Neuronal stem cell (in vitro differentiated cells): ENCODE results near the gene PDGFD.

Experiments
- DNase-seq: peaks from one replicate; pipeline ENCODE4 v3.0.0-alpha.2; 2013; ENCODE audit warnings: low spot score
- H2AFZ ChIP-seq: one replicate; pipeline ENCODE4 v1.6.1; 2013; ENCODE audit warnings: mild to moderate bottlenecking, low read length, inconsistent platforms
- H2AK5ac ChIP-seq: 2 replicates; pipeline ENCODE4 v1.6.1; 2013; ENCODE audit warnings: low read depth, mild to moderate bottlenecking, inconsistent platforms, low read length, moderate library complexity, mixed read lengths
- H2BK120ac ChIP-seq: 2 replicates; pipeline ENCODE4 v1.6.1; 2013; ENCODE audit warnings: low read depth, mild to moderate bottlenecking, inconsistent platforms, low read length, moderate library complexity, mixed read lengths
- H2BK12ac ChIP-seq: one replicate; pipeline ENCODE4 v1.6.1; 2013; ENCODE audit warnings: low read length, inconsistent platforms
- H2BK15ac ChIP-seq: 2 replicates; pipeline ENCODE4 v1.6.1; 2013; ENCODE audit warnings: mild to moderate bottlenecking, low read length, inconsistent platforms, mixed read lengths
- H2BK5ac ChIP-seq: one replicate; pipeline ENCODE4 v1.6.1; 2013; ENCODE audit warnings: inconsistent platforms, mild to moderate bottlenecking, low read length, moderate library complexity
- H3K14ac ChIP-seq: one replicate; pipeline ENCODE4 v1.6.1; 2013; ENCODE audit warnings: low read length, inconsistent platforms
- H3K18ac ChIP-seq: 2 replicates; pipeline ENCODE4 v1.6.1; 2013; ENCODE audit warnings: low read length, inconsistent platforms
- H3K23ac ChIP-seq: 2 replicates; pipeline ENCODE4 v1.6.1; 2013; ENCODE audit warnings: low read depth, mild to moderate bottlenecking, mixed read lengths, low read length, inconsistent platforms; ENCODE audit not compliant: poor library complexity
- H3K27ac ChIP-seq: replicated peaks from 3 replicates; pipeline ENCODE4 v1.5.1; 2013; ENCODE audit warnings: low read length, inconsistent platforms
- H3K27me3 ChIP-seq, 3 experiments: 2 replicates each; pipeline ENCODE4 v1.6.1; 2013; ENCODE audit warnings: low read length in 3 of 3, mild to moderate bottlenecking in 2 of 3, inconsistent platforms in 1 of 3, low read depth in 1 of 3, mixed read lengths in 1 of 3, moderate library complexity in 1 of 3; ENCODE audit not compliant: control insufficient read depth in 3 of 3, insufficient read depth in 3 of 3
- H3K36me3 ChIP-seq, 2 donors: replicated peaks in 1 of 2; 2 replicates each; pipeline ENCODE4 v1.6.1; 2013; ENCODE audit warnings: low read length in 2 of 2; ENCODE audit not compliant: control insufficient read depth in 2 of 2, insufficient read depth in 2 of 2
- H3K4ac ChIP-seq: 2 replicates; pipeline ENCODE4 v1.6.1; 2013; ENCODE audit warnings: inconsistent platforms, mild to moderate bottlenecking, low read length, moderate library complexity
- H3K4me1 ChIP-seq, 2 donors: 1 replicate in 1 of 2; 2 replicates in 1 of 2; pipeline ENCODE4 v1.6.1; 2013; ENCODE audit warnings: low read length in 2 of 2, low read depth in 1 of 2; ENCODE audit not compliant: control insufficient read depth in 2 of 2, insufficient read depth in 1 of 2
- H3K4me2 ChIP-seq: one replicate; pipeline ENCODE4 v1.6.1; 2013; ENCODE audit warnings: mild to moderate bottlenecking, low read length, inconsistent platforms; ENCODE audit not compliant: insufficient read depth, poor library complexity, severe bottlenecking
- H3K4me3 ChIP-seq, 2 donors: 2 replicates each; pipeline ENCODE4 v1.5.1; 2013; ENCODE audit warnings: low read length in 2 of 2, mild to moderate bottlenecking in 2 of 2, inconsistent platforms in 1 of 2, moderate library complexity in 1 of 2
- H3K79me1 ChIP-seq: one replicate; pipeline ENCODE4 v1.6.1; 2013; ENCODE audit warnings: low read depth, mild to moderate bottlenecking, inconsistent platforms, low read length, moderate library complexity
- H3K9ac ChIP-seq: one replicate; pipeline ENCODE4 v1.6.1; 2013; ENCODE audit warnings: mild to moderate bottlenecking, low read depth, low read length, inconsistent platforms; ENCODE audit not compliant: poor library complexity
- H3K9me3 ChIP-seq, 2 donors: replicated peaks in 1 of 2; 2 replicates each; pipeline versions ENCODE3 to v1.6.1; 2013; ENCODE audit warnings: low read length in 2 of 2, mild to moderate bottlenecking in 2 of 2, inconsistent platforms in 1 of 2, low read depth in 1 of 2, mixed read lengths in 1 of 2, moderate library complexity in 1 of 2; ENCODE audit not compliant: control insufficient read depth in 2 of 2, insufficient read depth in 1 of 2
- H4K8ac ChIP-seq: one replicate; pipeline ENCODE4 v1.6.1; 2013; ENCODE audit warnings: low read depth, mild to moderate bottlenecking, inconsistent platforms, low read length, moderate library complexity
- H4K91ac ChIP-seq: one replicate; pipeline ENCODE4 v1.6.1; 2013; ENCODE audit warnings: low read length, low read depth, mild to moderate bottlenecking, inconsistent platforms; ENCODE audit not compliant: poor library complexity
- WGBS, 2 donors: extraction: QIAGEN DNeasy Blood & Tissue Kit; methylation state at CpG; one replicate each; pipeline ENCODE4 v1.1.7; 2013; ENCODE audit warnings: missing lambda C conversion rate in 2 of 2, mixed read lengths in 1 of 2; ENCODE audit not compliant: insufficient read length in 2 of 2, insufficient replicate concordance in 1 of 2; ENCODE audit errors: extremely low coverage in 2 of 2; 5-methylcytosine and 5-hydroxymethylcytosine counted together

PDGFD gene

DNA sequence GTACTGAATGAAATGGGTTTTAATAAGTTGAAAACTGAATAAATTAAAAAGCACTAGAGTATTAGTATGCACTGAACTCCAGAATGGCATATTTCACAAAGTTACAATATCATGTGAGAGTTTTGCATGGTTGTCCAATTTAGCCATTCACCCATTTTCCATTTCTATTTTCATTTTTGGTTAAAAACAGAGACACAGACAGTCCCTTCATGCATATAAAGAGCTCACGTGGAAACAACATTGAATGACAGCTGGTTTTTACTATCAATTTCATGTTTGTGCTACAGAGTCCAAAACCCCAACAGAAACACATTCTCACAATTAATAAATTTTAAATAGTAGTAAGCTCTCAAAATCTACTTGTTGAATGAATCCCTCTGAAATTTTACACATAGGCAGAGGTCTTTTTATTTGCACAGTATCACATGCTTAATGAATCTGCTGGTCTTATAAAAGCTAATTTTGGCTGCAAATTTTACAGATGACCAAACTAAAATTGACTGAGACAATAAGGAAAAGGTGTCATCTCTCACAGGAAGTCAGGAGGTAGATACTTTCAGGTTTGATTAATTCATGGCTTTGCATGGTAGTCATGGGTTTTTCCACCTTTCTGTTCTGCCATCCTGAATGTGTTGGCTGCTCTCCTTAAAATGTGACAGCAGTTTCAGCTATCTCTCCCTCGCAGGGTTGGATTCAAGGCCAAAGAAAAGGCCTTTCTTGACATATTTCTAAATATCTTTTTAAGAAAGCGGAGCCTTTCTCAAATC is 148.1 kb downstream of the PDGFD start:
- Histone ChIP-seq H2BK5ac (no peak overlapping the region), H4K91ac (no peak overlapping the region)
- WGBS, 2 donors: no CpG with 5 or more reads among the region's 3 CpGs

GRCh38 chr11:104011044-104011443 is 152.9 kb downstream of the PDGFD start:
- no CpG with 5 or more reads among the region's 2 CpGs for WGBS, 2 donors
- no peaks in the 10 kb centered on the region for H3K27me3 ChIP-seq
- H3K4ac ChIP-seq: no peak overlapping the region
- no peak overlapping the region for H3K4me2 ChIP-seq
- no peak overlapping the region for H2BK5ac ChIP-seq
- no peak for DNase-seq
- no peak overlapping the region for H3K27ac ChIP-seq
- no peaks in the 10 kb centered on the region for H3K79me1 ChIP-seq
- no peak overlapping the region for H2BK120ac ChIP-seq
- H3K18ac ChIP-seq: no peak overlapping the region
- H3K4me3 ChIP-seq: no peak overlapping the region
- no peak overlapping the region for H3K14ac ChIP-seq
- H3K4me1 ChIP-seq: no peaks in the 10 kb centered on the region
- no peak overlapping the region for H3K23ac ChIP-seq
- H2AFZ ChIP-seq: no peak overlapping the region
- no peak overlapping the region for H2BK12ac ChIP-seq
- H2BK15ac ChIP-seq: no peak overlapping the region
- no peak overlapping the region for H2AK5ac ChIP-seq
- H4K91ac ChIP-seq: no peak overlapping the region
- H4K8ac ChIP-seq: no peak overlapping the region
- H3K9ac ChIP-seq: no peak overlapping the region
- H3K9me3 ChIP-seq: no peaks in the 10 kb centered on the region
- H3K36me3 ChIP-seq: no peaks in the 10 kb centered on the region

More for the DNA sequence above, 148.1 kb downstream of the PDGFD start:
- Histone ChIP-seq H3K23ac (no peak overlapping the region), H3K9ac (no peak overlapping the region), H3K27ac (no peak overlapping the region), H3K79me1 (no peaks in the 10 kb centered on the region), H3K4ac (no peak overlapping the region), H2AFZ (no peak overlapping the region), H4K8ac (no peak overlapping the region), H3K4me1 (no peaks in the 10 kb centered on the region), H2AK5ac (no peak overlapping the region), H2BK15ac (no peak overlapping the region), H2BK12ac (no peak overlapping the region), H3K36me3 (no peaks in the 10 kb centered on the region), H3K4me2 (no peak overlapping the region), H3K9me3 (no peaks in the 10 kb centered on the region), H3K4me3 (no peak overlapping the region), H3K18ac (no peak overlapping the region), H3K14ac (no peak overlapping the region), H3K27me3 (no peaks in the 10 kb centered on the region), H2BK120ac (no peak overlapping the region)
- DNase-seq: no peak

DNA sequence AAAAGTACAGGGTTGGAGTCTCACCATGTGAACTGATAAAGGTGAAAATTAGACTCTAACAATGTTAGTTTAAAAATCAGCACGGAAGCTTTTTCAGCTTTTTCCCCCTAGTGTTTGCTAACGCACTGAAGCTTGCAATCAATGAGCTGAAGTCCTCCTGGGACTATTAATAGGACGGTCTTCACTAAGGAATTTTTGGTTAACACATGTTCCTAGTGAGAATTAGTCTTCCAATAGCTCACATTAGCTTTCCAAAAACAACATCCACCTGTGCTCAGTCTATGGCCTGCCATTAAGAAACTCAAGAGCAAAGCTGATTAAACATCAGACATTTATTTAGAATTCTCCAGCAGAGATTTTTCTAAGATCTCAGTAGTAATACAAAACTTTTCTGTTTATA is 154.2 kb downstream of the PDGFD start:
- Histone ChIP-seq H2BK5ac (no peak overlapping the region), H4K8ac (no peak overlapping the region), H4K91ac (no peak overlapping the region), H2BK120ac (no peak overlapping the region), H2AFZ (no peak overlapping the region), H3K4me3 (no peak overlapping the region), H3K4me2 (no peak overlapping the region), H3K9me3 (no peaks in the 10 kb centered on the region), H3K79me1 (no peaks in the 10 kb centered on the region), H3K4ac (no peak overlapping the region), H3K18ac (no peak overlapping the region), H3K9ac (no peak overlapping the region), H3K27me3 (no peaks in the 10 kb centered on the region), H3K27ac (no peak overlapping the region), H3K4me1 (no peaks in the 10 kb centered on the region), H2AK5ac (no peak overlapping the region), H2BK15ac (no peak overlapping the region), H3K14ac (no peak overlapping the region), H3K36me3 (no peaks in the 10 kb centered on the region), H2BK12ac (no peak overlapping the region), H3K23ac (no peak overlapping the region)
- no peak for DNase-seq
- WGBS, 2 donors: no CpG with 5 or more reads among the region's 3 CpGs

GRCh38 chr11:104005234-104005855 is 158.6 kb downstream of the PDGFD start:
- Histone ChIP-seq H2AK5ac (no peak overlapping the region), H3K4me3 (no peak overlapping the region), H3K9me3 (no peaks in the 10 kb centered on the region), H3K27me3 (no peaks in the 10 kb centered on the region), H2BK12ac (no peak overlapping the region), H3K23ac (no peak overlapping the region), H3K9ac (no peak overlapping the region), H3K4ac (no peak overlapping the region), H3K4me2 (no peak overlapping the region), H2BK5ac (no peak overlapping the region), H3K27ac (no peak overlapping the region), H2BK120ac (no peak overlapping the region), H3K79me1 (no peaks in the 10 kb centered on the region), H3K4me1 (no peaks in the 10 kb centered on the region), H3K36me3 (no peaks in the 10 kb centered on the region), H2AFZ (no peak overlapping the region), H4K8ac (no peak overlapping the region), H2BK15ac (no peak overlapping the region), H3K18ac (no peak overlapping the region), H3K14ac (no peak overlapping the region), H4K91ac (no peak overlapping the region)
- no peak for DNase-seq
- WGBS, 2 donors: no CpG with 5 or more reads among the region's 2 CpGs
